Measurements from ENCODE around the gene CACNG4.

The CACNG4 gene

GRCh38 chr17:67067571-67068482, 103.3 kb downstream of the CACNG4 start:
- DNase-seq = no peak

GRCh38 chr17:67068999-67069398, 104.5 kb downstream of the CACNG4 start:
- no peak for DNase-seq

- no peak for DNase-seq
Measured at GRCh38 chr17:67069603-67070136, 105.2 kb downstream of the CACNG4 start.

- DNase-seq = no peak
Measured at GRCh38 chr17:67071595-67071994, 107.1 kb downstream of the CACNG4 start.

GRCh38 chr17:67072885-67073284, 108.4 kb downstream of the CACNG4 start:
- DNase-seq = no peak

GRCh38 chr17:67074781-67075180, 110.3 kb downstream of the CACNG4 start:
- no peak for DNase-seq

- no peak for DNase-seq
Measured at GRCh38 chr17:67076290-67076689, 111.8 kb downstream of the CACNG4 start.

- no peak for DNase-seq
Measured at GRCh38 chr17:67078292-67078691, 113.8 kb downstream of the CACNG4 start.

GRCh38 chr17:67079491-67079890, 115.0 kb downstream of the CACNG4 start:
- no peak for DNase-seq

- no peak for DNase-seq
Measured at GRCh38 chr17:67080804-67081203, 116.3 kb downstream of the CACNG4 start.

- DNase-seq = no peak
Measured at GRCh38 chr17:67082107-67082506, 117.6 kb downstream of the CACNG4 start.

Data from DMS 273 treated with DMSO at 0.1 percent for 48 hours (cell line).